Measurements from ENCODE around the gene THEMIS.

- TF ChIP-seq ZNF274 (IDR thresholded peaks at IDR 0.05; ENCODE audit: low read depth, low read length) (no peak), YY1 (IDR thresholded peaks at IDR 0.05; ENCODE audit: insufficient read depth, insufficient read length) (no peak), SUZ12 (IDR thresholded peaks at IDR 0.05; ENCODE audit: extremely low read depth, insufficient read depth, insufficient read length) (no peak)
Observed at GRCh38 chr6:127937102-127937501, 36.2 kb upstream of the THEMIS start.
